Measurements from ENCODE around the gene CDK2AP2.
"Not testable (repeated sequence)": the region's sequence is repeated elsewhere in the genome, so short reads cannot be mapped to it uniquely, and the experiment has no call there.

Gene CDK2AP2

DNA sequence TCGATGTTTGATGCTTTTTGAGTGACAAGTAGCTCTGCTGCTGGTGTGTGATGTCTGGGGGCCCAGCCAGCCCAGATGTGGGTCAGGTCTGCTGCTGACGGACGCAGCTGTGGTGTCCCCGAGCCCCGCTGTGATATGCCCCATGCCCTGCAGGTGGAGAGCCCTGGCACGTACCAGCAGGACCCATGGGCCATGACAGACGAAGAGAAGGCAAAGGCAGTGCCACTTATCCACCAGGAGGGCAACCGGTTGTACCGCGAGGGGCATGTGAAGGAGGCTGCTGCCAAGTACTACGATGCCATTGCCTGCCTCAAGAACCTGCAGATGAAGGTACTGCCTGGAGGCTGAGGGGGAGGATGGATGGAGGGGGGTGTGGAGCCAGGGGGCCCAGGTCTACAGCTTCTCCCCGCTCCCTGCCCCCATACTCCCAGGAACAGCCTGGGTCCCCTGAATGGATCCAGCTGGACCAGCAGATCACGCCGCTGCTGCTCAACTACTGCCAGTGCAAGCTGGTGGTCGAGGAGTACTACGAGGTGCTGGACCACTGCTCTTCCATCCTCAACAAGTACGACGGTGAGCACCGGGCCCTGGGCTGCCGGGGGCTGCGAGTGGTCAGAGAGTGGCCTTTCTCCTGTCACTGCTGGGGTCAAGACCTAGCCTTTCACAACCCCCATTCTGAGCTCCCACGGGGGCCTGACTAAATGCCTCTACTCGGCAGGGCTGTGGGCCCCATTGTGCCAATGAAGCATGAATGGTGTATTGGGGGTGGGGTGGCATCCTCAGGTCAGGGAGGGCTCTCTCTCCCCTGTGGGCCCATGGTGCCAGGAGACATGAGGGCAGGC, 17.9 kb downstream of the CDK2AP2 start:
- peak; percentile 52 for DNase-seq (ENCODE audit: low spot score)

DNA sequence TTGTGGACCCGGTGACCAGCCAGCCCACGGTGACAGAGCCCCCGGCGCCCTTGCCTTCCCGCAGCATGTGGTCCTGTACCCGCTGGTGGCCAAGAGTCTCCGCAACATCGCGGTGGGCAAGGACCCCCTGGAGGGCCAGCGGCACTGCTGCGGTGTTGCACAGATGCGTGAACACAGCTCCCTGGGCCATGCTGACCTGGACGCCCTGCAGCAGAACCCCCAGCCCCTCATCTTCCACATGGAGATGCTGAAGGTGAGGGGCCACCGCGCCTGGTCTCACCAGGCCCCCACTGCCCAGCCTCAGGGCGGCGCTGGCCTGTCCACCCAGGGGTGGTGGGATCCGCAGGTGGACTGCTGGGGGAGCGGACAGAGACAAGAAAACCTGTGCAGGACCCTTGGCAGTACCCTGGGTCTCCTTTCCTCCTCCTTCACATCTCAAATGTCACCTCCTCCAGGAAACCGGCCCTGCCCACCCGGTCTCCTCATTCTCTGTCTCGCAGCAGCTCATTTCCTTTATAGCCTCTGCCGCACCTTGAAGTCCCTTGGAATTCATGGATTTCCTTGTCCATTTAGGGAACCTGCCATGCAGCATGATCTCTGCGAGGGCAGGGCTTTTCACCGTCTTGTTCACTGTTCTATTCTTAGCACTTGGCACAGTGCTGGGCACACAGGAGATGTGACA, 18.6 kb downstream of the CDK2AP2 start:
- no peak for DNase-seq (ENCODE audit: low spot score)

DNA sequence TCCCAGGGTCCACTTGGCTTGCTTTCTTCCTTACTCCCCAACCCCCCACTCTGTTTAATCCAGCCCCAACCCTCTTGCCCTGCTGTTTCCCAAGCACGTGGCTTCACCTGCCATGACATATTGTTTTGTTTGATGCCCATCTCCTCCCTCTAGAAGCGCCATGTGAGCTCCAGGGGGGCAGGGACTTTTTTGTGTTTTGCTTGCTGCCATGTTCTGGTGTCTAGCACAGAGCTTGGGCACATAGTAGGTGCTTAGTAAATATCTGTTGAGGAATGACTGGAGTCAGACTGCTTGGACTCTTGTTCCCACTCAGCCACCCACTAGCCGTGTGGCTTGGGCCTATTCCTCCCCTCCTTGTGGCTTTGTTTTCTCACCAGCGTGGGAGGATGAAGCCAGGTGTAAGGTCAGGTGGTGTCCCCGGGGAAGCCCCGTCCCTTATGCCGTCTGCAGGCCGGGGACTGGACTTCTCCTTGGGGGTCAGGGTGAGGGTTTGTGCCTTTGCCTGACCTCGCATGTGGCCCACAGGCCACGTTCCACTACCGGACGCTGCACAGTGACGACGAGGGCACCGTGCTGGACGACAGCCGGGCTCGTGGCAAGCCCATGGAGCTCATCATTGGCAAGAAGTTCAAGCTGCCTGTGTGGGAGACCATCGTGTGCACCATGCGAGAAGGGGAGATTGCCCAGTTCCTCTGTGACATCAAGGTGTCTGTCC, 21.3 kb downstream of the CDK2AP2 start:
- DNase-seq (ENCODE audit: low spot score) = no peak

DNA sequence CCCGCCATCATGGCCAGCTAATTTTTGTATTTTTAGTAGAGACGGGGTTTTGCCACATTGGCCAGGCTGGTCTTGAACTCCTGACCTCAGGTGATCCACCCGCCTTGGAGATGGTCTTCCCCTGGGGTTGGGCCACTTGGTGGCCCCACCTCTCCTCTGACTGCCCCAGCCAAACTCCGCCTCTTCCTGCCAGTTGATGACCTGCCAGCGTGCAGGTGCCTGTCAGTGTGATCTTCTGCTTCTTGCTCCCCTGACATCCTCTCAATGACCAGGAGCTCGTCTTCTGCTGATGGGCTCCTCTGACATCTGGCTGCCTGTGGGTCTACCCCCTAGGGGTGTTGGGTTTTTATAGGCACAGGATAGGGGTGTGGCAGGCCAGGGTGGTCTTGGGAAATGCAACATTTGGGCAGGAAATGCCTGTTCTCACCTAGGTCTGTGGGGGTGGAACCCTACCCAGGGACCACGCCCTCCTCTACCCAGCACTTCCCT, 22.0 kb downstream of the CDK2AP2 start:
- DNase-seq (ENCODE audit: low spot score) = not testable (repeated sequence)

DNA sequence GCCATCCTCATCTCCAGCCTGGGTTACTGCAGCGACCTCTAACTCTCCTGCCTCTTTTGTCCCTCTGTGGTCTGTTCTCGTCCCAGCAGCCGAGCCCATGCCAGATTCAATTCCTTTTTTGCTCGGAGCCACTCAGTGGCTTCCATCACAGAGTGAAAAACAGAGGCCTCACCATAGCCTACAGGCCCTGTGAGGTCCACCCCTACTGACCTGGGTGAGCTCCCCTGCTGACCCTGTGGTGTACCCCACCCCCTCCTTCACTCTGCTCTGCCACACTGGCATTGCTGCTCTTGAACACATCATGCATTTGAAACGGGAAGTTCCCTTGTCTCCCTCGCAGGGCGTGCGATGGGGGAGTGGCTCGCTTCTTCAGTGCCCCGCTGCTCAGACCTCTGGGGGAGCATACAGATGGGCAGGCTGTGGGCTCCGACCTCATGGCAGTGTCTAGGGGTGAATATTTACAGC, 23.1 kb downstream of the CDK2AP2 start:
- no peak for DNase-seq (ENCODE audit: low spot score)

DNA sequence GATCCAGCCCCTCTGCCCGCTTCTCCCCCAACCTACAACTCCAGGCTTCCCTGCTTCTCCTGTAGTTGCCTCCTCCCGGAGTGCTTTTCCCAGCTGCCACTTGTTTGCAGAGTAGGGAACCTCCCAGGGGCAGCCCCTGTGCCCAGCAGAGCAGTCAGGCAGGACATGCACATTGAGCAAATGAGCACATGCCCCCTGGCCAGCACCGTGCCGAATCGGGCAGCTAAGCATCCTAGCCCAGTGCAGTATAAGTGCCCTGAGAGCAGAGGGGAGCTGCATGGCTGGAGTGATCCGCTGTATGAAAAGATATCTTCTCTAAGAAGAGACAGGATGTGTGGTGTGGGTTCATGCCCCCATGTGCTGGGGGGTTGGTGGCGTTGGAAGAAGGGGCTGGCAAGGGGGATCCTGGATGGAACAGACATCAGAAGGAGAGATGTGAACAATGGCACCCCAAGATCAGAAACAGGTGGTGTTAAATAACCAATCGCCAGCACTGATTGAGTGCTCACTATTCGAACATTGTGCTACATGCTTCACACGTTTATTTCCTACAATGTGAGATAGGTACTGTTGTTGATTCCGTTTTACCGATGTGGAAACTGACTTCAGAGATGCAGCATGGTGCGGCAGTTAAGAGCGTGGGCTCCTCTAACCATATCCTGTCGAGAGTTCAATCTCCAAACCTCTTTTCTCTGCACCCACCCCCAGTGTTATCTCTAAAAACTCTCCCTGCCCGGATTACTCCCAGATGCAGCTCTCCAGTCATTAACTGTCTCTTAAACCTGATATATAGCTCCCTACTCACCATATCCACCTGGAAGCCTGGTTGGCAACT, 23.9 kb downstream of the CDK2AP2 start:
- DNase-seq (ENCODE audit: low spot score) = no peak

DNA sequence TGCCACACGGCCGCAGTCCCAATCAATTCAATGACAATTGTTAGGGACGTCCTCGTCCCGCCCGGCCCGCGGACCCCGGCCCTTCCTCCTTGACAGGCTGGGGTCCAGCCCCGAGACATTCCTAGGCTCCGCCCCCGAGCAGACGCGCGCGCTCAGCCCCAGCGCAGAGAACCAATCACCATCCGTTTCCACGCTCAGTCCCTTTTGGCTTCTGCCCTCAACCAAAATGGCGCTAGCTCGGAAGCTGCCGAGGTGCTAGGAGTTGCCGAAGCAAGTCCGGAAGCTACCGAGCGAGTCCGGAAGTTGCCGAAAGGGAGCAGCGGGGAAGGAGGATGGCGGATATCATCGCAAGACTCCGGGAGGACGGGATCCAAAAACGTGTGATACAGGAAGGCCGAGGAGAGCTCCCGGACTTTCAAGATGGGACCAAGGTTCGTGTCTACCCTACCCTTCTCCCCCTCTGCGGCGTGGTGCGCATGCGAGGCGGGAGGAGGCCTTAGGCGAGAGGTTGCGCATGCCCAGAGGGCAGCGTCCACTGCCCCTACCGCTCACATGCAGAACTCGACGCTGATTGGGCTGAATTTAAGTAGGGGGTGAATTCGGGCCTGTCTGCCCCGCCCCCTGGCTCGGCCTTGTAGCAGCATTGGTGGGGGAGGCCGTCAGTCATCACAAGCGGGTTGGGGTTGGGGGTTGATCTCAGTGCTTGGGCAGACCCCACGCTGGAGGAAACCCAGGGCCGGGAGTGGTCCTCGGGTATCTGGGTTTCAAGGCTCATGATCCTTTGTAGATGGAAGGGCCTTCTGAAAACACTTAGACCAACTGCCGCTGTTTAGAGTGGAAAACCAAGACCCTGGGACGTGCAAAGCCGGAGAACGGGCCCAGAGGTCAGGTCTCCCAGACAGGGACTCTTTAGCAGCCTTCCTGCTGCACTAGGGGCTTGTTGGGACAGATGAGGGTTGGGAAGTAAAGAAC, 24.8 kb downstream of the CDK2AP2 start, which contains the start of gene AIP:
Gene AIP (plus strand): TSS at position 200 of the 972 bp plus-strand sequence. CDS start 133 bp downstream, at position 333.
- DNase-seq (ENCODE audit: low spot score) = peak; percentile 100

DNA sequence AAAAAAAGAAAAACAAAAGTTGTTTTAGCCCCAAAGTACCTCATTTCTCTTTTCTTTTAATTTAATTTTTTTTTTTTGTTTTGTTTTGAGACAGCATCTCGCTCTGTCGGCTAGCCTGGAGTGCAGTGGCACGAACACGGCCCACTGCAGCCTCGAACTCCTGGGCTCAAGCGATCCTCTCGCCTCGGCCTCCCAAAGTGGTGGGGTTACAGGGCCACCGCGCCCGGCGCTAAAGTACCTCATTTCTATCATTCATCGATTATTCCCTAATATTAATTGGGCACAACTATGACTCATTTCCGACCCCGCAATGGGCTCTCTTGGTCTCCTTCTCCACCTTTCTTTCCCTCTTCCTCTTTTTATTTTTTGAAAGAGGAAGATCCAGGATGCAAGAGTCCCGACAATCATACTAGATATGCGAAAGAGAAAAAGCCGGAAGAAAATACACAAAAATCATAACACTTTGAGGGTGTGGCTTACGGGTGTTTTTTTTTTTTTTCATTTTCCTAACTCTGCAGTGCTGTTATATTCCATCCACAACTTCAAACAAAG, 25.6 kb downstream of the CDK2AP2 start:
- no peak for DNase-seq (ENCODE audit: low spot score)

DNA sequence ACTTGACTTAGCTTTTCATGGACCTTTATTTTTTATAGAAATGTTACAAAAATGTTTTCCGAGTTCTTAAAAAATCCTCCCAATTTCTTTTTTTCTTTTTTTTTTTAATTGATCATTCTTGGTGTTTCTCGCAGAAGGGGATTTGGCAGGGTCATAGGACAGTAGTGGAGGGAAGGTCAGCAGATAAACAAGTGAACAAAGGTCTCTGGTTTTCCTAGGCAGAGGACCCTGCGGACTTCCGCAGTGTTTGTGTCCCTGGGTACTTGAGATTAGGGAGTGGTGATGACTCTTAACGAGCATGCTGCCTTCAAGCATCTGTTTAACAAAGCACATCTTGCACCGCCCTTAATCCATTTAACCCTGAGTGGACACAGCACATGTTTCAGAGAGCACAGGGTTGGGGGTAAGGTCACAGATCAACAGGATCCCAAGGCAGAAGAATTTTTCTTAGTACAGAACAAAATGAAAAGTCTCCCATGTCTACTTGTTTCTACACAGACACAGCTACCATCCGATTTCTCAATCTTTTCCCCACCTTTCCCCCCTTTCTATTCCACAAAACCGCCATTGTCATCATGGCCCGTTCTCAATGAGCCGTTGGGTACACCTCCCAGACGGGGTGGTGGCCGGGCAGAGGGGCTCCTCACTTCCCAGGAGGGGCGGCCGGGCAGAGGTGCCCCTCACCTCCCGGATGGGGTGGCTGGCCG, 30.5 kb downstream of the CDK2AP2 start:
- DNase-seq (ENCODE audit: low spot score) = not testable (repeated sequence)

DNA sequence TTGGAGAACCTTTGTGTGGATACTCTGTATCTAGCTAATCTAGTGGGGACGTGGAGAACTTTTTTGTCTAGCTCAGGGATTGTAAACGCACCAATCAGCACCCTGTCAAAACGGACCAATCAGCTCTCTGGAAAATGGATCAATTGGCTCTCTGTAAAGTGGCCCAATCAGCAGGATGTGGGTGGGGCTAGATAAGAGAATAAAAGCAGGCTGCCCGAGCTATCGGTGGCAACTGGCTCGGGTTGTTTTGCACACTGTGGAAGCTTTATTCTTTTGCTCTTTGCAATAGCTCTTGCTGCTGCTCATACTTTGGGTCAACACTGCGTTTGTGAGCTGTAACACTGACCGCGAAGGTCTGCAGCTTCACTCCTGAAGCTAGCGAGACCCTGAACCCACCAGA, 31.3 kb downstream of the CDK2AP2 start:
- not testable (repeated sequence) for DNase-seq (ENCODE audit: low spot score)

DNA sequence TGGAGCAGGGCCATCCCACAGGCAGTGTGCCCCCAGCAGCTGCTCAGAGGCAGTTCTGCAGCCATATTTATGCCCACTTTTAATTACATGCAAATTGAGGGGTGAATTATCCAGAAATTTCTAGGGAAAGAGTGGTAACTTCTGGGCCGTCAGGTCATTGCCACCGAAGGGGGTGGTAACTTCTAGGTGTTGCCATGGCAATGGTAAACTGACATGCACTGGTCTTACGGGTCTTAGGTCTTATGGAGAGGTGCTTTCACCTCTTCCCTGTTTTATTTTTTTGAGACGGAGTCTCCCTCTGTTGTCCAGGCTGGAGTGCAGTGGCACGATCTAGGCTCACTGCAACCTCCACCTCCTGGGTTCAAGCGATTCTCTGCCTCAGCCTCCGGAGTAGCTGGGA, 35.1 kb downstream of the CDK2AP2 start:
- no peak for DNase-seq (ENCODE audit: low spot score)

DNA sequence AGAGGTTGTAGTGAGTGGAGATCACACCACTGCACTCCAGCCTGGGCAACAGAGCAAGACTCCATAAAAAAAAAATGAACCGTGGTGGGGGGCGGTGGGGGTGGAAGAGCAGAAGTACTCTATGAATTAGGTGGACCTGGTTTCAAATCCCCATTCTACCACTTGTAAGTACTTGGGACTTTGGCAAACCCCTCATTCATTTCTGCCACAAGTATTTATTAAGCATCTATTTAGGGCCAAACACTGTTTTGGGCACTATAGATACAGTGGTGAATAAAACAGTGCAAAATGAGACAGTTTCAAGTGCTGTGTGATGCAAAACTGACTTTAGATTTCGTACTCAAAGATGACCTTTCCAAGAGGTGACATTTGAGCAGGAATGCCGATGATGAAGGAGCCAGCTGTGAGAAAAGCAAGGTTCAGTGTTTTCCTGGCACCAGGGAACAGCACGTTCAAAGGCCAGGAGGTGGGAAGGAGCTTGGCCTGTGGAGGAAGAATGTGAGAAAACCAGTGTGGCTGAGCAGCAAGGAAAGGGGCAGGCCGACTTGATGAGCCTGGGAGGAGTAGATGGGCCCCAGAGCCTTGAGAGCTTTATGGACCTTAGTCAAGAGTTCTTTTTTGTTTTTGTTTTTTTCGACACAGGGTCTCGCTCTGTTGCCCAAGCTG, 37.5 kb downstream of the CDK2AP2 start:
- DNase-seq (ENCODE audit: low spot score) = no peak

DNA sequence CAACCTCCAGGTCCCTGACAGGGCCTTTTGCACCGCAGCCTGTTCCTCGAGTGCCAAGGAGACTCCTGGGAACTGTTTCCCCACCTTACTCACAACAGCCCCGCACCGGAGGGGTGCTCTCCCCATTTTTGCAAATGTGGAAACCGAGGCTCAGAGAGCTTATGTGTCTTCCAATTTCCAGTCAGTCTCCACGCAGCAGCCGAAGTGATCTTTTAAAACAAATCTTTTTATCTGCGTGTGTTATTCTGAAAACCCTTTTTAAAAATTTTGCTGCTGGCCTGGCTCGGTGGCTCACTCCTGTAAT, 38.5 kb downstream of the CDK2AP2 start:
- DNase-seq (ENCODE audit: low spot score) = no peak

DNA sequence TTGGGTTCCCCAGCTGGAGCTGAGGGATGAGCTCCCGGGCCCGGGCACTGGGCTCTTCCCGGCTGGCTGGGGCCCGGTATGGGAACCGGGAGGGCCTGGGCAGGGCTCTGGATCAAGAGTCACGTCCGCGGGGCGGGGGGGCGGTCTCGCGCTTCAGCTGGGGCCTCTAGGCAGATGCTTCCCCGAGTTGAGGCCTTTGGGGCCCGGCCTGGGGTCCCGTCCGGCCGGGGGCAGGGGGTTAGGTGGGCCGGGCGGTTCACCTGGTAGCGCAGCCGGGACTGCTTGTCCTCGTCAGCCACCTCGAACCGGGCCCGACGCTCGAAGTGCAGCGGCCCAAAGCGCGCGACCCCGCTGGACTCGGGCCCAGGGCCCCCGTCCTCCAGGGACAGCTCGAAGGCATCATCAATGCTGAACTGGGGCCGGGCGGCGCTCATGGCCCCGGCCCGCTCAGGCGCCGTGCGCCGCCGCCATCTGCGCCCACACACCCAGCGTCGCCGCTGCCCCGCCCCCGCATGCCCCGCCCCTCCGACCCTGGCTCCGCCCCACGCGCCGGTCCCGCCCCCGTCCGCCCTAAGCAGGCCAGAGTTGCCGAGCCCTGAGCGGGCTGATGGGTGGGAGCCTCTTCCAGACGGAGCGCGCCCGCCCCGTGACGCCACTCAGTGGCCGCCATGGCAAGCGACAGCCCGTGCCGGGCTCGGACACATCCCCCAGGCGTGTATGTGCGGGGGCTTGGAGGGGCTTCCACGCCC, 39.0 kb downstream of the CDK2AP2 start, which contains the start of gene TMEM134:
Gene TMEM134 (minus strand): TSS at position 493 of the 749 bp plus-strand sequence. CDS start 59 bp downstream, at position 434.
- DNase-seq (ENCODE audit: low spot score) = peak; percentile 100

DNA sequence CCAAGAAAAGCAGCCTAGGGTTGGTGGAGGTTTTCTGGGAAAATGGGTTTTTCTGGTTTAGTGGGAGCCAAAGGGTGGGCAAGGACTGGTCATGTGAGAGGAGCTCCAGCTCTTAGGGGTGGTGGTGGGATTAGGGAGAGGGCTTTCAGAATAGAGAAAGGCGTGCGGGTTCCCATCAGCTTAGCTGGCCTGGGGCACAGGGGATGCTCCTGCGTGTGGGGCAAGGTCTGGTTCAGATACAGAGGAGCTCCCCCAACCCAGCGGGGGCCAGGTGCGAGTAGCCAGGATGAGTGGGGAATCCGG, 39.6 kb downstream of the CDK2AP2 start:
- DNase-seq (ENCODE audit: low spot score) = no peak

DNA sequence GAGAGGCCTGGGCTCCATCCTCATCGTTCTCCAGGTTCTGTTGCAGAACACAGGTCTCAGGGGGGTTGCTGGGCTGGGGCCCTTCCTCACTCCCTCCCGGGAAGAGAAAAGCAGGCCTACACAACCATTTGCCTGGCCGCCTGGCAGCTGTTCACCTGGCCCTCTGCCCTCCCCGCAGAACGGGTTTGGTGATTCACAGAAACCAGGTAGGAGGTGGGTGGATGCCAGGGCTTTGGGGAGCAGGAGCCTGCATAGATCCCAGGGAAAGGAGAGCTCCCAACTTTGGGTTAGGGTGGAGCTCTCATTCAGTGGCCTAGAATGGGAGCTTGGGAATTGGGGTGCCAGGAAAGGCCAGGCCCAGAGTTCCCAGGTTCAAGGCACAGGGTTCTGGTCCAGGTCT, 39.9 kb downstream of the CDK2AP2 start:
- DNase-seq (ENCODE audit: low spot score) = no peak

DNA sequence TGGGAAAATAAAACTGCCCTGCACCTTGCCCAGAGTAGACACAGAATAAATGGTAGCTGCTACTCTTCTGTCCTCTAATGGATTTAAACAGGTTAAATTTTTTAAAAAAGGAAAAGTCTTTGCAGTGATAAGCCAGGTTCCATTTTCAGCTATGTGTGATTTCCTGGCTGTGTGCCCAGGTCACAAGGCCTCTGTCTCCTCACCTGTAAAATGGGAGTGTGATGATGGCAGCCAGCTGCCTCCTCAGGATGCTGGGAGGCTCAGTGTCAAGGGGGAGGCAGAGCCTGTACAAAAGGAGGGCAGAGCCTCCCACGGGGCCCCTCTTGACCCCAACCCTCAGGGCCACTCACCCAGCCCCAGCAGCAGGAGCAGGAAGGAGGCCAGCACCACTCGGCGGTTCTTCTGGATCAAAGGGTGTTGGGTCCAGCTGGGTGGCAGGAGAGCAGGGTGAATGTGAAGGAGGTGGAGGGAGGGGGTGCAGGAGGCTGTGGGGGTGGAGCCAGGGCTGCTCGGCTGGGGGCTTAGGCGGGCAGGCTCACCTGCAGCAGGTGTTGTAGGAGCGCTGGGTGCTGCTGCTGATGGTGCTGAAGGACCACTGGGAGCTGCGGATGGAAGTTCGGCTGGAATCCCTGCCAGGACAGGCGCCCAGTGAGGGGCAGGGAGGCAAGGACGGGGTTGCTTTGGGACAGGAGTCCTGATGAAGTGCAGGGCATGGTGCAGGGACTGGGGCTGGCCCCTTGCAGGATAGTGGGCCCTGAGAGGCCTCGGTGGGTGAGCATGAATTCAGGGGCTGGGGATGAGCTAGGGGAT, 40.8 kb downstream of the CDK2AP2 start:
- no peak for DNase-seq (ENCODE audit: low spot score)

All from HuH-7.5 (cell line).